CD4-positive, alpha-beta memory T cell (primary cell): ENCODE results near the gene TIMM22. TPM values are rescaled to one million over a fixed set of nuclear protein-coding genes. Genes with fewer than 3 reads are reported as not detected.

ENCODE experiments used
- CTCF ChIA-PET: fragments of 350-600 bp; sonication (Branson Sonifier 250); formaldehyde crosslinking; loops from one replicate; lab custom pipeline; 2021; ENCODE audit warnings: inconsistent platforms; ENCODE audit not compliant: partially characterized antibody; lab: Charles Lee
- POLR2A ChIA-PET: fragments of 350-600 bp; sonication (Branson Sonifier 250); formaldehyde crosslinking; loops from one replicate; lab custom pipeline; 2021; ENCODE audit not compliant: partially characterized antibody; lab: Charles Lee
- DNase-seq, 5 donors: peaks; one replicate each; pipeline versions ENCODE4 v3.0.0 to v3.0.0-alpha.2; 2020 to 2022; ENCODE audit warnings: mixed read lengths in 1 of 5
- H3K27ac ChIP-seq: one replicate; pipeline ENCODE4 v1.7.0; 2013; ENCODE audit warnings: low read depth, low read length
- H3K27me3 ChIP-seq: 2 replicates; pipeline ENCODE4 v1.7.0; 2013; ENCODE audit warnings: mild to moderate bottlenecking, low read length, moderate library complexity; ENCODE audit not compliant: insufficient read depth
- H3K36me3 ChIP-seq: 2 replicates; pipeline ENCODE4 v1.7.0; 2013; ENCODE audit warnings: mild to moderate bottlenecking, low read length, moderate library complexity; ENCODE audit not compliant: insufficient read depth
- H3K4me1 ChIP-seq: 2 replicates; pipeline ENCODE4 v1.7.0; 2013; ENCODE audit warnings: mild to moderate bottlenecking, low read length, moderate library complexity; ENCODE audit not compliant: insufficient read depth
- H3K4me3 ChIP-seq, 2 donors: one replicate each; pipeline ENCODE4 v1.7.0; 2013; ENCODE audit warnings: low read length in 2 of 2, mild to moderate bottlenecking in 1 of 2
- H3K9me3 ChIP-seq, 2 donors: one replicate each; pipeline ENCODE4 v1.7.0; 2013; ENCODE audit warnings: low read length in 2 of 2, control low read depth in 1 of 2; ENCODE audit not compliant: control insufficient read depth in 1 of 2
- H3K27ac Mint-ChIP-seq, 7 donors: one replicate each; pipeline ENCODE4 v1.8.0; 2020 to 2021; ENCODE audit warnings: mixed read lengths in 7 of 7, mild to moderate bottlenecking in 6 of 7, inconsistent platforms in 3 of 7, moderate library complexity in 3 of 7
- H3K27me3 Mint-ChIP-seq, 2 donors: one replicate each; pipeline ENCODE4 v1.8.0; 2020 to 2021; ENCODE audit warnings: mixed read lengths in 2 of 2
- H3K36me3 Mint-ChIP-seq, 2 donors: one replicate each; pipeline ENCODE4 v1.8.0; 2020 to 2021; ENCODE audit warnings: mixed read lengths in 2 of 2, inconsistent platforms in 1 of 2, mild to moderate bottlenecking in 1 of 2
- H3K4me1 Mint-ChIP-seq, 4 donors: one replicate each; pipeline ENCODE4 v1.8.0; 2020 to 2021; ENCODE audit warnings: mixed read lengths in 4 of 4, mild to moderate bottlenecking in 1 of 4
- H3K4me3 Mint-ChIP-seq, 8 donors: one replicate each; pipeline ENCODE4 v1.8.0; 2020 to 2021; ENCODE audit warnings: mixed read lengths in 8 of 8, mild to moderate bottlenecking in 7 of 8, moderate library complexity in 6 of 8, inconsistent platforms in 3 of 8
- H3K9me3 Mint-ChIP-seq, 8 donors: one replicate each; pipeline ENCODE4 v1.8.0; 2020 to 2021; ENCODE audit warnings: mixed read lengths in 8 of 8, mild to moderate bottlenecking in 5 of 8, inconsistent platforms in 3 of 8, moderate library complexity in 1 of 8
- intact Hi-C: fragments of 100-400 bp; cut with micrococcal nuclease; formaldehyde crosslinking; loops from one replicate; pipeline ENCODE4 v1.15.1; 2023
- polyA plus RNA-seq, 2 donors: library from polyadenylated mRNA; unstranded; fragments of 300-500 nt; fragmentation: Illumina TruSeq; gene quantifications; one replicate each; pipeline ENCODE4 v1.2.3, GENCODE V29; 2021
- total RNA-seq, 2 experiments: library from RNA; stranded (reverse); gene quantifications; one replicate each; pipeline ENCODE4 v1.2.3, GENCODE V29; 2021

TIMM22 gene
- total and polyA plus RNA-seq, 4 experiments from 2014 or later, result 12.3 to 26.3 (median 18.1) TPM

GRCh38 chr17:1036171-1036844 lies 39.4 kb downstream of the TIMM22 start:
- H3K4me1 Mint-ChIP-seq, result no peaks in the 10 kb centered on the region
- H3K4me3 ChIP-seq, result no peak overlapping the region
- intact Hi-C loops, result no loop called here
- no peaks in the 10 kb centered on the region for H3K4me1 ChIP-seq
- H3K36me3 Mint-ChIP-seq, result peaks cover 0 to 7% of the 10 kb centered on the region in 2 donors
- no peaks in the 10 kb centered on the region for H3K27me3 ChIP-seq
- no peaks in the 10 kb centered on the region for H3K27me3 Mint-ChIP-seq
- ChIA-PET POLR2A (no interaction called here), CTCF (no interaction called here)
- H3K36me3 ChIP-seq, result peaks cover 6% of the 10 kb centered on the region
- H3K27ac ChIP-seq, result no peak overlapping the region
- H3K27ac Mint-ChIP-seq, result peak overlapping the region in 2 of 7 donors; percentile 23 to 63
- no peaks in the 10 kb centered on the region for H3K9me3 Mint-ChIP-seq
- DNase-seq, result no peak
- no peak overlapping the region for H3K4me3 Mint-ChIP-seq
- no peaks in the 10 kb centered on the region for H3K9me3 ChIP-seq

DNA sequence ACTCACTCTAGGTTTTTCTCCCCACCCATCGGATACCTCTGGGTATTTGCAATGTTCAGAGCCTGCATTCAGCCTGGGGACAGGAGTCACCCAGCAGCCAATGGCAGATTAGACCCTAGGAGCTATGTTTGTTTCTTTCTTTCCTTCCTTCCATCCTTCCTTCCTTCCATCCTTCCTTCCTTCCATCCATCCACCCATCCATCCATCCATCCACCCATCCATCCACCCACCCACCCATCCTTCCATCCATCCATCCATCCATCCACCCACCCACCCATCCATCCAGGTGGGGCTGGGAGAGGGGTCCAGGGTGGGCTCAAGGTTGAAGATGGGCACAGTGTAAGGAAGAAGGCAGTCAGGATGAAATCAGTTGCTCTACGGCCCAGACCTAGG lies 39.9 kb downstream of the TIMM22 start:
- no peak overlapping the region for H3K4me3 ChIP-seq
- H3K27ac ChIP-seq, result no peak overlapping the region
- CTCF ChIA-PET, result no interaction called here
- DNase-seq, result no peak
- H3K4me3 Mint-ChIP-seq, result no peak overlapping the region
- H3K36me3 Mint-ChIP-seq, result peaks cover 3 to 10% of the 10 kb centered on the region in 2 donors
- intact Hi-C loops, result no loop called here
- peaks cover 6% of the 10 kb centered on the region for H3K36me3 ChIP-seq
- no peaks in the 10 kb centered on the region for H3K9me3 ChIP-seq
- peaks cover 0 to under 1% (median 0%) of the 10 kb centered on the region in 4 donors for H3K4me1 Mint-ChIP-seq
- no peaks in the 10 kb centered on the region for H3K27me3 ChIP-seq
- no peaks in the 10 kb centered on the region for H3K27me3 Mint-ChIP-seq
- no peaks in the 10 kb centered on the region for H3K4me1 ChIP-seq
- POLR2A ChIA-PET, result no interaction called here
- H3K27ac Mint-ChIP-seq, result peak overlapping the region in 2 of 7 donors; percentile 23 to 63
- no peaks in the 10 kb centered on the region for H3K9me3 Mint-ChIP-seq

- Histone ChIP-seq H3K27ac (no peak overlapping the region), H3K4me3 (no peak overlapping the region), H3K4me1 (no peaks in the 10 kb centered on the region), H3K36me3 (peaks cover 11% of the 10 kb centered on the region), H3K9me3 (no peaks in the 10 kb centered on the region), H3K27me3 (no peaks in the 10 kb centered on the region)
- Mint-ChIP-seq H3K9me3 (no peaks in the 10 kb centered on the region), H3K27ac (no peak overlapping the region), H3K4me3 (no peak overlapping the region), H3K36me3 (peaks cover 8 to 13% of the 10 kb centered on the region in 2 donors), H3K4me1 (peaks cover 0 to 6% (median 0%) of the 10 kb centered on the region in 4 donors), H3K27me3 (no peaks in the 10 kb centered on the region)
- ChIA-PET CTCF (no interaction called here), POLR2A (no interaction called here)
- intact Hi-C loops, result no loop called here
- DNase-seq, result no peak
Measured at GRCh38 chr17:1037238-1037879, 40.4 kb downstream of the TIMM22 start.

- Mint-ChIP-seq H3K27me3 (no peaks in the 10 kb centered on the region), H3K4me3 (no peak overlapping the region), H3K36me3 (peaks cover 14% of the 10 kb centered on the region in 2 donors), H3K27ac (peak overlapping the region in 1 of 7 donors; percentile 30), H3K4me1 (peaks cover 0 to 10% (median 1%) of the 10 kb centered on the region in 4 donors), H3K9me3 (no peaks in the 10 kb centered on the region)
- Histone ChIP-seq H3K27ac (no peak overlapping the region), H3K4me1 (no peaks in the 10 kb centered on the region), H3K27me3 (no peaks in the 10 kb centered on the region), H3K9me3 (no peaks in the 10 kb centered on the region), H3K4me3 (no peak overlapping the region), H3K36me3 (peaks cover 10% of the 10 kb centered on the region)
- CTCF ChIA-PET, result no interaction called here
- intact Hi-C loops, result no loop called here
- no peak for DNase-seq
- POLR2A ChIA-PET, result no interaction called here
Measured at GRCh38 chr17:1038459-1039122, 41.7 kb downstream of the TIMM22 start.

- ChIA-PET CTCF (no interaction called here), POLR2A (no interaction called here)
- H3K4me3 Mint-ChIP-seq, result no peak overlapping the region
- peaks cover 0 to 10% (median 1%) of the 10 kb centered on the region in 4 donors for H3K4me1 Mint-ChIP-seq
- no peaks in the 10 kb centered on the region for H3K4me1 ChIP-seq
- H3K27me3 ChIP-seq, result no peaks in the 10 kb centered on the region
- H3K36me3 Mint-ChIP-seq, result peaks cover 14% of the 10 kb centered on the region in 2 donors
- no peaks in the 10 kb centered on the region for H3K9me3 ChIP-seq
- no peaks in the 10 kb centered on the region for H3K27me3 Mint-ChIP-seq
- H3K36me3 ChIP-seq, result peaks cover 10% of the 10 kb centered on the region
- H3K9me3 Mint-ChIP-seq, result no peaks in the 10 kb centered on the region
- intact Hi-C loops, result no loop called here
- no peak overlapping the region for H3K4me3 ChIP-seq
- DNase-seq, result no peak
- no peak overlapping the region for H3K27ac Mint-ChIP-seq
- no peak overlapping the region for H3K27ac ChIP-seq
Measured at GRCh38 chr17:1039123-1039507, 42.2 kb downstream of the TIMM22 start.

DNA sequence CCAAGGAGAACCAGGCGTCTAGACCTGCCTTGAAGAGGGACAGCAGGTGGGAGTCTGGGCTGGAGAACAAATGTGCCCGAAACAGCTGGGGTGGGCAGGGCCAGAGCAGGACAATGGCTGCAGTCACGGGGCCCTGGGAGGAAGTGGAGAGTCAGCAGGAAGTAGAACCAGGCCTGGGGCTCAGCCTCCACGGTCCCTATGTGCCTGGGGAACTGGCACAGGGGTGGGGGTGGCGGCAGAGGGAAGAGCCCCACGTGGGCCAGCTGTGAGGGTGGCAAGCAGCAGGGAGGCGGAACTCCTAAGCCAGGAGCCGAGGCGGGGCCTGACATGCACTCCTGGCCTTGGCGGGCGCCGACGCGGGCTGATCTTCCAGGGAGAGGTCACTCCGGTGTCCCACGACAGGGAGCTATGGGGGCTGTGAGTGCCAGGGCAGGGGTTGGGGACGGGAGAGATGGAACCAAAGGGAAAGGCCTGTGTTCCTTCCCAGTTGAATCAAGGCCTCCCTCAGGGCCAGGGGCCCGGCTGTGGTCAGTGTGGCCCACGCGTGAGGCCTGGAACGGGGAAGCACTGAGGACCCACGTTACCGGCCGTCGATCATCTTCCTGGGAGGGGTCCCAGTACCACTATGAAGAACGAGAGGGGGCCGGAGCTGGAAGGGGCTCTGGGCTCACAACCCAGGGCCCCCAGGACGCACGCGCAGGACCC lies 42.7 kb downstream of the TIMM22 start:
- peaks cover 0 to 10% (median 3%) of the 10 kb centered on the region in 4 donors for H3K4me1 Mint-ChIP-seq
- H3K36me3 Mint-ChIP-seq, result peaks cover 15 to 16% of the 10 kb centered on the region in 2 donors
- no peak overlapping the region for H3K4me3 ChIP-seq
- H3K27me3 Mint-ChIP-seq, result no peaks in the 10 kb centered on the region
- no peak for DNase-seq
- H3K9me3 Mint-ChIP-seq, result no peaks in the 10 kb centered on the region
- H3K27ac ChIP-seq, result no peak overlapping the region
- intact Hi-C loops, result no loop called here
- H3K9me3 ChIP-seq, result no peaks in the 10 kb centered on the region
- H3K36me3 ChIP-seq, result peaks cover 10% of the 10 kb centered on the region
- ChIA-PET POLR2A (no interaction called here), CTCF (interaction anchor here (1.4 kb wide), 1 partner anchor 17 kb away, joined by 4 read pairs; no protein-coding TSS in a partner anchor)
- H3K4me3 Mint-ChIP-seq, result no peak overlapping the region
- no peak overlapping the region for H3K27ac Mint-ChIP-seq
- H3K4me1 ChIP-seq, result no peaks in the 10 kb centered on the region
- no peaks in the 10 kb centered on the region for H3K27me3 ChIP-seq

DNA sequence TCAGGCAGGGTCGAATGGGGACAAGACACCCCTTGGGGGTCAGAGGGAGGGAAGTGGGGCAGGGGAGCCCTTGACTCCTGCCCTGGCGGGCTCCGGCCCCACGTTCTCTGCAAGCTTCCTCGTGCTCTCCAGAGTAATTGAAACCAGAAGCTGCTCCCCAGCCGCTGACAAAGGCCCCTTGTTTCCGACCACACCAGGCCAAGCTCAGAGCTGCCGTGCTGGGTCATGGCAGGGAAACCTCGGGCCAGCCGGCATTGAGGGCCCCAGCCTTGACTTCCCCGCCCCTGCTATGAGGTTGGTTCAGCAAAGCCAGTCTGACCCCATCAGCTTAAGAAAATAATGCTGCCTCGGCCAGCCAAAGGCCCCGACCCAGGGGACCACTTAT lies 43.3 kb downstream of the TIMM22 start:
- Histone ChIP-seq H3K36me3 (peaks cover 10% of the 10 kb centered on the region), H3K4me1 (no peaks in the 10 kb centered on the region), H3K4me3 (no peak overlapping the region), H3K9me3 (no peaks in the 10 kb centered on the region), H3K27me3 (no peaks in the 10 kb centered on the region), H3K27ac (no peak overlapping the region)
- peaks cover 19 to 21% of the 10 kb centered on the region in 2 donors for H3K36me3 Mint-ChIP-seq
- CTCF ChIA-PET, result interaction anchor here (1.4 kb wide), 1 partner anchor 16 kb away, joined by 4 read pairs; no protein-coding TSS in a partner anchor
- intact Hi-C loops, result no loop called here
- no peak for DNase-seq
- POLR2A ChIA-PET, result no interaction called here
- no peaks in the 10 kb centered on the region for H3K9me3 Mint-ChIP-seq
- H3K4me1 Mint-ChIP-seq, result peaks cover 0 to 12% (median 5%) of the 10 kb centered on the region in 4 donors
- no peak overlapping the region for H3K27ac Mint-ChIP-seq
- H3K27me3 Mint-ChIP-seq, result no peaks in the 10 kb centered on the region
- no peak overlapping the region for H3K4me3 Mint-ChIP-seq
